ENCODE data around the gene CDK16. TPM values are rescaled to one million over a fixed set of nuclear protein-coding genes. Genes with fewer than 3 reads are reported as not detected.

Gene CDK16
- total RNA-seq, 3 donors from 2014 or later, result 81.9 to 111 (median 109) TPM

DNA sequence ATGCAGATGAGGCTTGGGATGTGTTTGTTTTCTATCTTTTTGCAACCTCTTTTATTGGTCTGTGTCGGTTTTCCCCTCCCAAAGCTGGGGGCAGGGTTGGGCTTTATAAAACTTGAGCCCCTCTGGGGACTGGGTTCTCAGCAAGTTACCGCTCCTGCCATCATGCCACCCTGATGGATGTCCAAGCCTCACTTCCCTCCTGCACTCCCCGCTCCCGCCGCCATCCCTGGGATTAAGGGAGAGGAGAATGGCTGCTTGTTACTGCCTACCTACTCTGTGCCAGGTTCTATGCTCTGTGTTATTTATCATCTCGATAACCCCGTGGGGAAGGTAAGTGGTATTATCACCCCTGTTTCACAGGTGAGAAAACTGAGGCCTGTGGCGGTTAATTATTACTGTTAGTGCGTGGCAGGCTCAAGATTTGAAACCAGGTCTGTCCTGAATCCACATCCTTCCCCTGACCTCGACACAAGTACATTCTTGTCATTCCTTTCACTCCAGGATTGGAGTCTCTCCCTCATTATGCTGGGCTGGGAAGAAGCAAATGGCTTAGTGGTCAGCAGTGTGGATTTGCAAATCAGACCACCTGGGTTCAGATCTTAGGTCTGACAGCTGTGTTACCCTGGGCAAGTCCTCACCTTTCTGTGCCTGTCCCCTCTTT is 20.3 kb upstream of the CDK16 start:
- DNase-seq, result no peak
- no peak for ATAC-seq
- intact Hi-C loops (cut with DNase I, micrococcal nuclease), result loop anchor here in 1 of 2 donors (10.0 kb wide), 2 partner anchors 187 to 327 kb away; no protein-coding TSS in a partner anchor
- Histone ChIP-seq H3K36me3 (ENCODE audit: low read depth) (no peaks in the 10 kb centered on the region), H3K4me1 (ENCODE audit: low read depth) (peaks cover 16% of the 10 kb centered on the region), H3K4me3 (no peak overlapping the region), H3K9me3 (no peaks in the 10 kb centered on the region)
- TF ChIP-seq, protein P1, sequence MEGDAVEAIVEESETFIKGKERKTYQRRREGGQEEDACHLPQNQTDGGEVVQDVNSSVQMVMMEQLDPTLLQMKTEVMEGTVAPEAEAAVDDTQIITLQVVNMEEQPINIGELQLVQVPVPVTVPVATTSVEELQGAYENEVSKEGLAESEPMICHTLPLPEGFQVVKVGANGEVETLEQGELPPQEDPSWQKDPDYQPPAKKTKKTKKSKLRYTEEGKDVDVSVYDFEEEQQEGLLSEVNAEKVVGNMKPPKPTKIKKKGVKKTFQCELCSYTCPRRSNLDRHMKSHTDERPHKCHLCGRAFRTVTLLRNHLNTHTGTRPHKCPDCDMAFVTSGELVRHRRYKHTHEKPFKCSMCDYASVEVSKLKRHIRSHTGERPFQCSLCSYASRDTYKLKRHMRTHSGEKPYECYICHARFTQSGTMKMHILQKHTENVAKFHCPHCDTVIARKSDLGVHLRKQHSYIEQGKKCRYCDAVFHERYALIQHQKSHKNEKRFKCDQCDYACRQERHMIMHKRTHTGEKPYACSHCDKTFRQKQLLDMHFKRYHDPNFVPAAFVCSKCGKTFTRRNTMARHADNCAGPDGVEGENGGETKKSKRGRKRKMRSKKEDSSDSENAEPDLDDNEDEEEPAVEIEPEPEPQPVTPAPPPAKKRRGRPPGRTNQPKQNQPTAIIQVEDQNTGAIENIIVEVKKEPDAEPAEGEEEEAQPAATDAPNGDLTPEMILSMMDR (IDR thresholded peaks at IDR 0.05), result no peak

DNA sequence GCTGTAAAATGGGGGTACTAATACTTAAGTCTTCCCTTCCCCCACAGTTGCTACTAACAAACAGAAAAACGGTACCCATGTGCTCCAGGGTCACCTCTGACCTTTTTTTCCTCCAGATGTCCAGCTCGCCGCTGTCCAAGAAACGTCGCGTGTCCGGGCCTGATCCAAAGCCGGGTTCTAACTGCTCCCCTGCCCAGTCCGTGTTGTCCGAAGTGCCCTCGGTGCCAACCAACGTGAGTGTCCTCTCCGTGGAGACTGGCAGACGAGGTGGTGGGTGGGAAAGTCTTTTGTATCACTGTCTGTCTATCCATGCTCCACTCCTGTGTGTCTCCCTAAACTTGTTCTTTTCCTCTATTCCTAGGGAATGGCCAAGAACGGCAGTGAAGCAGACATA is 19.8 kb upstream of the CDK16 start:
- Histone ChIP-seq H3K4me1 (ENCODE audit: low read depth) (peaks cover 15% of the 10 kb centered on the region), H3K9me3 (no peaks in the 10 kb centered on the region), H3K36me3 (ENCODE audit: low read depth) (no peaks in the 10 kb centered on the region), H3K4me3 (no peak overlapping the region)
- ATAC-seq, result no peak
- DNase-seq, result no peak
- TF ChIP-seq, protein P1 (IDR thresholded peaks at IDR 0.05), result no peak
- intact Hi-C loops (cut with DNase I, micrococcal nuclease), result loop anchor here in 1 of 2 donors (10.0 kb wide), 2 partner anchors 186 to 326 kb away; no protein-coding TSS in a partner anchor

DNA sequence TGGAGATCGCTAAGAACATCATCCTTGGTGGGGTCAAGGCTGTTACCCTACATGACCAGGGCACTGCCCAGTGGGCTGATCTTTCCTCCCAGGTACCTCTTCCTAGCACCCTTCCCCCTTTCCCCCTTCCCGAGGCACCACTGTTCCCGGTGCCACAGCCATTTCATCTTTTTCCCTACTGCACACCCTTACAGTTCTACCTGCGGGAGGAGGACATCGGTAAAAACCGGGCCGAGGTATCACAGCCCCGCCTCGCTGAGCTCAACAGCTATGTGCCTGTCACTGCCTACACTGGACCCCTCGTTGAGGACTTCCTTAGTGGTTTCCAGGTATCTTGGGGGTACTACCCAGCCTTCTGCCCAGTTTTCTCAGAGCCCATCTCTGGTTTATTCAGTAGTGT is 19.2 kb upstream of the CDK16 start:
- no peak for ATAC-seq
- no peak for DNase-seq
- Histone ChIP-seq H3K4me1 (ENCODE audit: low read depth) (peaks cover 15% of the 10 kb centered on the region), H3K9me3 (no peaks in the 10 kb centered on the region), H3K36me3 (ENCODE audit: low read depth) (no peaks in the 10 kb centered on the region), H3K4me3 (no peak overlapping the region)
- intact Hi-C loops (cut with DNase I, micrococcal nuclease), result loop anchor here in 1 of 2 donors (10.0 kb wide), 2 partner anchors 186 to 326 kb away; no protein-coding TSS in a partner anchor
- TF ChIP-seq, protein P1 (IDR thresholded peaks at IDR 0.05), result no peak

DNA sequence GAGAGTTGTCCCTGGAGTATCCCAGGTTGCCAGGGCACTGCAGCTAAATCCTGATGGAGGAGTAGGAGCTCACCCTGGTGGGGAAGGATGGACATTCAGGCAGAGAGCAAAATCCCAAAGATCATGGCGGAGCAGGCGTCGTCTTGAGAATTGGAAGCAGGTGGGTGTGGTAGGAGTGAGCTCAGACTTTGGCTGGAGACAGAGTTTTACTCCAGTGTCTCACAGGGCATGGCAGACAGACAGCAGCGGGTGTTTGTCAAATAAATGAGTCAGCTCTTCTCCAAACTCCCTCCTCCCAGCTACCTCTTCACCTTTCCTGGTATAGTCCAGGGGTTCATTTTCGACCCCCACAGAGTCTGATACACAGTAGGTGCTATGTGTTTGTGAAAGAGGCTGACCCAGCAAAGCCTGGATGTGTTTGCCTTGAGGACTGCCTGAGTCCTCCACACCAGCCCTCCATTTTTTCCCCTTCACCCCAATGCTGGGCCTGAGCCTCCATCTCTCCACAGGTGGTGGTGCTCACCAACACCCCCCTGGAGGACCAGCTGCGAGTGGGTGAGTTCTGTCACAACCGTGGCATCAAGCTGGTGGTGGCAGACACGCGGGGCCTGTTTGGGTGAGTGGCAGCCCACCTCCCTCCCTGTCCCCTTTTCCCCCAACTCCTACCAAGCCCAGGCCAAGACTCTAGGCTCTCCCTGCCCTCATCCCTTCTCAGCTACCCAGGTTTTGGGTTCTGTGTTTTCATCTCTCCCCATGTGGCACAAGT is 17.9 kb upstream of the CDK16 start:
- DNase-seq (peak in 1 of 3 donors; percentile 50), ATAC-seq (peak; percentile 84)
- H3K4me1 ChIP-seq (ENCODE audit: low read depth), result peaks cover 12% of the 10 kb centered on the region
- H3K4me3 ChIP-seq, result no peak overlapping the region
- H3K9me3 ChIP-seq, result no peaks in the 10 kb centered on the region
- TF ChIP-seq, protein P1 (IDR thresholded peaks at IDR 0.05), result no peak
- H3K36me3 ChIP-seq (ENCODE audit: low read depth), result no peaks in the 10 kb centered on the region
- intact Hi-C loops (cut with DNase I, micrococcal nuclease), result no loop called here

DNA sequence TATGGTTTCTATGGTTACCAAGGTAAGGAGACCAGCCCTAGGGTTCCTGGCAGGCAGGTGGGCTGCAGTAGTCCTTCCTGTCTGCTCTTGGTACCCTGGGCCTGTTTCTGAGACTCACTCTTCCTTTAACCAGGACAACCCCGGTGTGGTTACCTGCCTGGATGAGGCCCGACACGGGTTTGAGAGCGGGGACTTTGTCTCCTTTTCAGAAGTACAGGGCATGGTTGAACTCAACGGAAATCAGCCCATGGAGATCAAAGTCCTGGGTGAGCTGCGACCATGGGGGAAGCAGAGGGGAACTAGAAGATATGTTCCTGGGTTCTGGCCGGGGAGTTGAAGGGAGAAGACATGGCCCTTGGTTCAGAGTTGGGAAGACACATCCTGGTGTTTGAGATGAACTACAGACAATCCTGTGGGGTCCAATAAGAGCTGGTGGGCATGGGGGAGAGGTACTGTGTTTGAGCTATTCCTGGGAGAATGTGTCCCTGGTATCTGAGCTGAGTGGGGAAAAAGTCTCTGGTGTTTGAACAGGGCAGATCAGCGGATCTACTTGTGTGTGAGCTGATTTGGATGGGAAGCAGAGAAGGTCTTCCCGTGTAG is 17.0 kb upstream of the CDK16 start:
- TF ChIP-seq, protein P1 (IDR thresholded peaks at IDR 0.05), result no peak
- Histone ChIP-seq H3K9me3 (no peaks in the 10 kb centered on the region), H3K36me3 (ENCODE audit: low read depth) (no peaks in the 10 kb centered on the region), H3K4me1 (ENCODE audit: low read depth) (peaks cover 4% of the 10 kb centered on the region), H3K4me3 (no peak overlapping the region)
- ATAC-seq (no peak), DNase-seq (no peak)
- intact Hi-C loops (cut with DNase I, micrococcal nuclease), result no loop called here
